Hematopoietic multipotent progenitor cell treated with erythropoietin and hydrocortisone succinate and interleukin-3 and kit ligand, for 6 days (in vitro differentiated cells): ENCODE data around the gene MMP20.

Experiments used
- DNase-seq: peaks from one replicate; pipeline ENCODE4 v3.0.0-alpha.2; 2015

Gene MMP20

DNA sequence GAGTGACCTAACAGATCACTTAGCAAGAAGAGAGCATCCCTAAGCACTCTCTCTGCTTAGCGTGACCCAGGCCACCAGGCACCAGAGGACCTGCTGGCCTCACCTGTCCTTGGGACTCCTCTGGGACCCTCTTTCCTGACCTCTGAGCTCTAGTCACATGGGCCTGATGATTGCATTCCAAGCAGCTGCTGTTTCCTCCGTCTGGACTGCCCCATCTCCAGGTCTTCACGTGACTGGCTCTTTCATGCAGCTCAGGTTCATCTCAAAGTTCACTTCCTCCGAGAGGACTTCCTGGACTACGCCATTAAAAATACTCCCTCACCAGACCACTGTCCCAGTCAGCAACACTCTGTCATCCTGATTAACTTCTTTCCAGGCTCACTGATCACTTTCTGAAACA, 2.9 kb downstream of the MMP20 start:
- no peak for DNase-seq

DNA sequence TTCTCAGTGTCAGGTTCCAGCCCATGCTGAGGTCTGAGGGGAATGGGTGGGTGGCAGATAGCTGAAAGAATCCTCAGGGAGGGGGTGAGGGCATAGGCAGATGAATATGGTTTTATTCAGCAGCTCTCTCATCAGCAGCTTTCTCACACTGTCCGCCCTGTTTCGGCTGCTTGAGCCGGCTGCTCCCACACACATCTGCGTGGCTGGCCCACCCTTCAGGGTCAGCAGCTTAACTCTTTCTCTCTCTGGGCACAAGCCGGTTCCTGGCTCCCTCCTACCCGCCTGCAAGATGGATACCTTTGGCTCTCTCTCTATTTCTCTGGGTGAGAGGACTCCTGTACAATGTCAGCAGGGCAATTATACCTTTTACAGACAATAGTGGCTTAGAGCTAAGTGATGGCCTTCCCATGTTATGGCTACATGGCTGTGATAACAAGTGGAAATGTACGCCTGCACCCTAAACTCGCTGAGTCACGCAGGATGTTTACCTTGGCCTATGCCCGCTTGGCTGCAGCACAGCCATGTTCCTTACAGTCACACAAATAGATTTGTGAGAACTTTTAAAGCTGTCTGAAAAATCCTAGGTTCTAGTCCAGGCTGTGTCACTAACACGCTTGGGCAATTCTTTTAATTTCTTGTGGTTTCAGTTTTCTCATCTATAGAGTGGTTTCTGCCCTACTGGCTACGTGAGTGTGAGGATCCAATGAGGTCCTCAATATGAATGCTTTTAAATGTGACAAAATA, 4.1 kb downstream of the MMP20 start:
- DNase-seq, result no peak

DNA sequence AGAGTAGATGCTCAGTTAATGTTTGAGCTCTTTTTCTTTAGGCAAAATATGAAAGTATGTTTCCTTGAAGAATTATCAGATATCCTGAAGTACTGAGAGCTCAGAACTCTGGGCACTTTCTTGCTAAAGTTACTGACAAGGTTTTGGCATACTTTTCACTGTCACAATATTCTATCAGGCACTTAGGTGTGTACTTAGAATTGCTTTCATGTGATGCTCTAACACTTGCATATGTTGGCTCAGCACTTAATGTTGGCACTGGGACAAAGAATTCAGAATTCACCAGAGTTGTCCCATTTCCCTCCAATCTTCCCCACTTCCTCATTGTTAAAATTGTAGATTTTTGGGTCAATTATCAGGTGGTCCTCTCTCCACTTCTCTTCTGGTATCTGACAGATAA, 5.0 kb downstream of the MMP20 start:
- DNase-seq, result no peak

DNA sequence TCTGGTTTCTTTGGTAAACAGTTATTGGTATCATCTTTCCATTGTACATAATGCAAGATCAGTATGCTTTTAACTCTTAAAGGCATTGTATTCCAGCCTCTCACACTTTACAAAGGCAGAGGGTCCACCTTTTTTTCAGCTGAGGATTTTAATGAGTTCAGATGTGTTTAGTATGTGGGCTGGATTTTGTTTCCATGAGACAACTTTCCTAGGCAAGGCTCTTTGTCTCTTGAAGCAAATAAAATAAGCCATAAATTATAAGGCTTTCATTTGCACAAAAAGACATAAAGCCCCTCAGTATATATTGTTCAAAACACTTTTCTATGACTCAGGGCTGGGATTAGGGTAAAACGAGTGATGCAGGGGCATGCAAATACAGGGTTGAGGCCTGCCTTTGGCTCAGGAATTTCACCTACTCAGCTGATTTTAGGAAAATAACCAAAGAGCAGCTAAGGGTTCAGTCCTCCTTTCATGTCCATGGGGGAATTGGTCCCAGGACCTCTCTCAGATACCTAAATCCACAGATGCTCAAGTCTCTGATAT, 7.6 kb downstream of the MMP20 start:
- no peak for DNase-seq

DNA sequence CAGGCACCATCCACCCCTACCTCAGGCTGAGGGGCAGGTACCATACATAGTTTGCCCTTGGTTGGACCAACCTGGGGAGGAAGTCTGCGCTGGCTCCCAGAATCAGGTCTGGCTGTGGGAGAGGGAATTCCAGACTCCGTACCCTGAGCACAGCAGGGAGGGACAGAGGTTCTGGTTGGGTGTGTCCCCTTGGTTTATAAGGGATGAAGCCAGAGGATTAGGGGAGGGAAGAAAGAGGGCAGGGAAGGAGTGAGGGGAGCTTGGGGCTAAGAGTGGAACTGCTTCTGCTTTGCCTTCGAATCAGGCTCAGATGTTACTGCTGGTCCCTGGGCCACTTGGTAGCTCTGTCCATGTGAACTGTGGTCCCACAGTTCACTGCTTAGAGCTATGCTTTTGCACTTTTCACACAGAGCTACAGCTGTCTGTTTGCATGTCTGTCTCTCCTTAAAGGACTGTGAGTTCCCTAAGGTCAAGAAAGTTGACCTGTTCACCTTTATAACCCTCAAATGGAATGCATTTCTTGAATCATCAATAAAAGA, 9.2 kb downstream of the MMP20 start:
- DNase-seq, result no peak

DNA sequence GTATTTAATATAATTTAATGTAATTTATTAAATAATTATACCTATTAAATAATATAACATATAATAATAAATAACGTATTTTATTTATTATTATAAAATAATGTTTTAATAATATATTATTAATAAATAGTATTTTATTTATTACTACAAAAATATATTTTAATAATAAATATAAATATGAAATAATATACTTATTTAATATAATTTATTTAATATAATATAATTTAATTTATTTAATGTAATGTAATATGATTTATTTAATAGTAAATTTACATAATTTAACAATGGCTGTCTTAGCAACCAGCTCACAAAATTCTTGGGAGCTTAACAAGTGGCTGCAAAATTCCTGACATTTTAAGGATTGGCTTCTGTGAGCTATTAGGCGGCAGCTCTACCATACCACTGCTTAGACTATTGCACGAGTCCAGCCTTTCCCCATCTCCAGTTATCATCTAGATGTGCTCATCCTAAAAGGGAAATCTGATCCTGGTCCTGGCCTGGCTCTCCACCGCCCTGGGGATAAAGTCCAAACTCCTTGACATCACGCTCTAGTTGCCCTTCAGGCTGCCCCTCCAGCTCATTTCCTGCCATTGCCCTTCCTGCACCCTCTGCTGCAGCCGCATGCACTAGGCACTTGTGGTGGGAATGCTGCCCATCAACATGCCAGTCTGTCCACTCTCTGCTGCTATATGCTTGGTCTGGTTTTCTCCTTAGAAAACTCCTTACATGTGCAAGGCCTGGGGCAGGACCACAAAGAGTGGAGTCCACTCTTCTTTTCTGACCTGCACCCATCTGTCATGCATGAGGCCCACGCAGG, 9.8 kb downstream of the MMP20 start:
- DNase-seq, result no peak

DNA sequence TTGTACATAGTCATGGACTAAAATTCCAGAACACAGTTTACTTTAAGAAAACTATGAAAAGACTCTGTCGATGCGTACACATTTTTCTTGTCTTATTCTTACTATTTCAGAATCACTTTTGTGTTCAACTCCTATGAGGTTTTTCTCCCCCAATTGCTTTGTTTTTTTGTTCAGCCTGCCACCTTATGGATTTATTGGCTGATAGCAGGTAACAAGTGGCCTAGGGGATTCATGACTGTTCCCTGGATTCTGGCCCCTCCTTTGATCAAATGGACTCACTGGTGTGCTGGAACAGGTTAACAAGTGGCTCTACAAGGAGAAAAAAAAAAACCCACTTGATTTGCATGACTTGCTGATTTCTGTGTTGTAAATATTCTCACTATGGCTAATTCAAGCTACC, 10.6 kb downstream of the MMP20 start:
- DNase-seq, result no peak

DNA sequence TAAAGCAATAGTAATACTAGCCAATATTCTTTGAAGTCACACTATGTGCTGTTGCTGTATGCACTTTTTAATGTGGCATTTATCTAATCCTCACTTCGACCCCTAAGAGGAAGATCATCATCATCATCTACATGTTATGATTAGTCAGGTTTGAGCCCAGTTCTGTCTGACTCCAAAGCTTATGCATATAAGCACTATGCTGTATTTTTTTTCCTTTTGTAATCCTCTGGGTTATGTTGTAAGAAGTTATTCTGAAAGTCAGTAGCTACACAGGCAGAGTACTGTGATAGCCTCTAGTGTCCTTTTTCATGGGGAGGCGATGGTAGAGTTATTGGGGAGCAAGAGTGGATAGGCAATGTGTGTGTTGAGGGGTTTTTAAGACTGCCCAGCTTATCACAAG, 11.1 kb downstream of the MMP20 start:
- no peak for DNase-seq

DNA sequence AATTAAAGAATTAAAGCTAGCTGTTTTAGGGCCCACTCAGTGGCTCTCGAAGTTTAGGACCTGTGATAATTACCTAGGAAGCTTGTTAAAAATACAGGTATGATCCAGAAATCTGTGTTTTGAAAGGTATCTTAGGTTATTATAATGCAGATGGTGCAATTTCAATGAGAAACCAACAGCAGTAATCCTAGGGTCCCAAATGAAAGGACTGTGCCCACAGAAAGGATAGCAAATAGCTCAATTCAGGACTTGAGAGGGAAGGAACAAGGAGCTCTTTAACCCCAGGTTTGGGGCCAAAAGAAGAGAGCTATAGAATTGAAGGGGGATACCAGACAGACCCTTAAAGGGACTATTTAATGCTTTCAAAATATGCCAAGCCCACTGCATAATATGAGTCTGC, 11.7 kb downstream of the MMP20 start:
- DNase-seq, result no peak

DNA sequence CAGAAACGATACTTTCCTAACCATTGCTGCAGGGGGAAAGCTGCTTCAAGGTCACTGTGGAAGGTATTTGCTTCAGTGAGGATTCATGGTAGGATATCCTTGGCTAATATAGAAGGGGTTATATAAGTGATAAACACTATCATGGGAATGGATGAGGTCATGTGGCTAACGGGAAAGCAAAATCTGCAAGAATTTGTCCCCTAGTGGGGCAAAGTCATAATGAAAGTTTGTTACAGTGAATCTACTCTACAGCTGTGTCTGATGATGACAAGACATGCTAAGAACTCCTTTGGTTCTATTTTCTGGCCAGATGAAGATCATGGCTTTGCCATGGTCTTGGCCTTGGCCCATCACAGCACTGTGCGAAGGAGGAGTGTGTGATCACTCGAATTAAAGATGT, 13.8 kb downstream of the MMP20 start:
- DNase-seq, result no peak

DNA sequence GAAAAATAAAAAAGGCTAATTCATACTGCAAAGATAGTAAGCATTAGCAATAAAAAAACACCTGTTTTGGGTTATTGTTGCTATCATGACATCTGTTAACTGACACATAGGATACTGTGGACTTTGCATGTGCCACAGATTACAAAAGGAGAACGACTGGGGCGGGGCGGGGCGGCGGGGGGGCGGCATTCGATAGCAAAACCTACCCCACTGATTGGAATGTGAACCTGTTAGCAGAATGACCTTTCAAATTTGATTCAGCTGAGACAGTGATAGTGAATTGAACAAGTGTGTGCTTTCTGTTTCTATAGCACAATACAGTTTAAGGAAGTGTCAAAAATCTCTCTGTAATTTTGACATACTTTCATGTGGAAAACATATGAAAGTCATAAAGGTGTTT, 14.9 kb downstream of the MMP20 start:
- DNase-seq, result no peak

DNA sequence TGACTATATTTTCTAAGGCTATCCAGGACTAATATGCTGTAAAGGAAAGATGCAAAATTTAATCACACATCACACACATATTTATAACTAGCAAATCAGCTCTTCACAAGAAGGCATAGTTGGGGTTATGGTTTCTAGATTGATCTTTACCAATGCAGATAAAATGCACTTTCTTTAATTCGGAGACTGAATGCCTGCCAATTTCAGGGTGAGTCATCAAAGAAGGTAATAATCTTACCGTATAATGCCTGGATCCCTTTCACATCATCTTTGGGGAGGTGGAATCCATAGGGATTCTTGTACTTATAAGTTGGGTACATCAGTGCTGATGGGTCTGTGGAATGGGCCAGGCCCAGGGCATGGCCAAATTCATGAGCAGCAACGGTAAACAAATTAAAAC, 16.4 kb downstream of the MMP20 start:
- DNase-seq, result no peak

DNA sequence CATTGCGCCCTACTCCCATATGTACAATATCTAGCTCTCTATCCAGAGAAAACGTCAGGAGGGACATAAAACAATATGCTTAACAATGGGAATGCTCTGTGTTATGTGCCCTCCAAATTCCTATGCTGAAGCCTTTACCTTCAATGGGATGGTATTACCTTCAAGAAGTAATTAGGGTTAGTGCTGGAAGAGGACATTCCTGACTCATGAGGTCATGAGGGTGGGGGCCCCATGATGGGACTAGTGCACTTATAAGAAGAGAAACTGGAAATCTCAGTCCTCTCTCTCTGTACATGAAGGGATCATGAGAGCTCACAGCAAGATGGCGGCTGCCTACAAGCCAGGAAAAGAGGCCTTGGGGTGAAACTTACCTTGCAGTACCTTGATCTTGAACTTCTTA, 20.3 kb downstream of the MMP20 start:
- DNase-seq, result no peak

DNA sequence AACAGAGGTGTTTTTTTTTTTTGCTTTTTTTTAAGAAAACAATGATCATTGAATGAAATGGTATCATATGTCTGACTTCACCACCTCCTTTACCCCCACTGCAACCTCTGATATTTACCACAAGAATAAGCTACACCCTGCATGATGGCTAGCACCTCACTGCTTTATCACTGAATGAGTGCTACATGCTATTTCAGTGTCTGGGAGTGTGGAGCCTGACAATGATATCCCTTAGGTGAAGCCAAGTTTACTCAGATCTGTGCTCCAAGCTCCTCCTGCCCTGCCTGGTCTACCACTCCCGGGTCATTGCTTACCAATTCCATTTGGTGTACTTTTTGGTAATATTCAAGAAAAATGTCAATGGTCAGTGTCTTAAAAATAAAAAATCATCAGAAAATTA, 21.1 kb downstream of the MMP20 start:
- DNase-seq, result no peak

DNA sequence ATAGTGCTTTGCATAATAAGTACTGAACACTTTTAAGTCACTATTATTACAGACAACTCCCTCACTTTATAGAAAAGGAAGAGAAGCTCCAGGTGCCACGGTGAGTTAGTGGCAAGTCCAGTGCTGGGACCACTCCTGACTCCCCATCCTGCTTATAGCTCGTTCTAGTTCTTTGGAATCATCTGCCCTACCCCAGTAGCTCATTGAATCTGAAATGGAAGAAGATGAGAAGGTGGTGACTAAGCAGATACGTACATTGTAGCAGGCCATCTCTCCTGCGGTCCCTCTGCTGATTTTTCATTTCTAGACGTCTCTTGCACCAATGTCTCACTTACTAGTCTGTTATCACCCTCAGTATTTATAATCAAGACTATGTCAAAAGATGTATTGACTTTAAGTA, 21.6 kb downstream of the MMP20 start:
- no peak for DNase-seq

DNA sequence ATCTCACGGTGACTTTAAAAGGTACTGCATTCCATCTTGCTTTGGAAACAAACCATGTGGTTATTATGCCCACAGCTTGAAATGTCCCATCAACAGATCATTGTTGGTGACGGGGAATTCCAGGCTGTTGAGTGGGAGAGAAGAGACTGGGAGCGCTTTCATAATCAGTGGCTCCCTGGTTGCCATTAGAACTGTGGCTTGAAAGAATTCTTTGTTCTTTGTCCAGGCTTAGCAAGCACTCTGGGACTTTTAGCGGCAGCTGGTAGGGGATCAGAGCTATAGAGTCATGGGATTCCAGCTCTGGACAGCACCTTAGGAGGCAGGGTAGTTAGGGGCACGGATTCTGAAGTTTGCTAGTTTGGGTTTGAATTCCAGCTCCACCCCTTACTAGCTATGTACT, 22.0 kb downstream of the MMP20 start:
- DNase-seq, result no peak

DNA sequence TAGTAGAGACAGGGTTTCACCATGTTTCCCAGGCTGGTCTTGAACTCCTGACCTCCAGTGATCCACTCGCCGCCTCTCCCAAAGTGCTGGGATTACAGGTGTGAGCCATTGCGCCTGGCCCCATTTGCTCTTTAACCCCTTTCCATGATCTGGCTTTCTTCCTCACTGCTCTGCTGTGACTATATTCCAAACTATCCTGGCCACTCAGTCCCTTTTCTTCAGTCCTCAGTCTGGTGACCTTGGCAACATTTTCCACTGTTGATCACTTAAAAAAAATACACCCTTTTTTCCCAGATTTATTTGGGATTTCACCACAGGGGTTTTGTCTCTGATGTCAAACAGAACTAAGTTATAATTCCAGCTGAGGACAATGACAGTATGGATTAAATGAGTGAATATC, 24.5 kb downstream of the MMP20 start:
- DNase-seq, result no peak

DNA sequence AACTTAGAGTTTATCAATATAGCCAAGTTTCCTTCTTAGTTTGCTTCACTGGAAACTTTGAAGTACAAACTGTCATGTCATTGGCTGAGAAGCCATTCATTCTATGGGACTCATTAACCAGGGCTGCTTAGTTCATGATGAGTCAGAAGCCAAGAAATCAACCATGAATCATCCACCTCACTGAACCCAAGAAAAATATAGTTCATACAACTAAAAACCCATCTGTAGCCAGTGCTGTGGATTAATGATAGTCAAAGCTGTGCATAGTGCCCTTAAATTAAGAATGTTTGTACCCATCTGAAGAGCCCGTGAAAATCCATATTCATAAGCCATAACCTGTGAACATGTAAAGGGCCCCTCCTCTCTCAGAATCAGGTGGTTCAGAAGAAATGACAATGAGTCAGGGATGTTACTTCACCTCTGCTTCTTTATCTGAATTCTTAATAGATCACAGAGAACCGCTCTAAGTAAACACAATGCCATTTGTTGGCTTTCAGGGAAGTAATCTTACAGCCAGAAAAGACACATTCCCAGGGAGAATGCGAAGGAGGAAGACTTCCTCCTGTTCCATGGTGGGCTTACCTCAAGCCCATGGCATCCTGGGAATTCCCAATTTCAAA, 25.4 kb downstream of the MMP20 start:
- no peak for DNase-seq

DNA sequence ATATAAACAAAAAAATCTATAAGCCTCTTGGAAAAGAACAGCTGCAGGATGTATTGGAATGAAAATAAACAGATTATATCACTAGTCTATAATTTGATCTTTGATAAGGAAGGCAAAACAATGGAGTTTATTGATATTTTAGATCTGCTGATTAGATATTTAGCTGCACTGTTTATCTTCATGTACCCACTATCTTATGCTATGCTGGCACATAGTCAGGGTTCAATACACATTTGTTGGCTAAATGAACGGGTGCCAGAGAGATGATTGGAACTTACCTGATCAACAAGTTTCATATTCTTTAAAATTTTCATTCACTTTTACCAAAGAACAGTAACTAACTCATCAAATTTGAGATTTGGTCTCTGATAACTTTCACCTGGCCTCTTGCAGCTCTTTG, 26.9 kb downstream of the MMP20 start:
- no peak for DNase-seq

DNA sequence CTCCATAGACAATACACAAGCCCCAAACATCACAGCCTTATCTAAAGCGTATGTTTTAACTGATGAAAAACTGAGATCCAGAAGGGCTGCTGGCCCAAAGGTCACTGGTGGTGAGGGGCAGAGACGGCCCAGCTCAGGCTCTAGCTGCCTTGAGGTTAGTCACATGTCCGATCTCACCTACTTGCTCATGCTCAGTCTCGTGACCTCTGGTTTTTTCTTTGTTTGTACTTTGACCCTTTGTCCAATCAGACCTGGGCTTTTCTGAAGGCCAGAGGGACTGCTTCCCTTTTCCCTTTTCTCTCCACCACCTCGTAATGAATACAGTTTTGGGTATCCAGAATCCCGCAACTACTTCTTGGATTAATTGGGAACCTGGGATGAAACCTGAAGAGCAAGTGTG, 28.6 kb downstream of the MMP20 start:
- no peak for DNase-seq

DNA sequence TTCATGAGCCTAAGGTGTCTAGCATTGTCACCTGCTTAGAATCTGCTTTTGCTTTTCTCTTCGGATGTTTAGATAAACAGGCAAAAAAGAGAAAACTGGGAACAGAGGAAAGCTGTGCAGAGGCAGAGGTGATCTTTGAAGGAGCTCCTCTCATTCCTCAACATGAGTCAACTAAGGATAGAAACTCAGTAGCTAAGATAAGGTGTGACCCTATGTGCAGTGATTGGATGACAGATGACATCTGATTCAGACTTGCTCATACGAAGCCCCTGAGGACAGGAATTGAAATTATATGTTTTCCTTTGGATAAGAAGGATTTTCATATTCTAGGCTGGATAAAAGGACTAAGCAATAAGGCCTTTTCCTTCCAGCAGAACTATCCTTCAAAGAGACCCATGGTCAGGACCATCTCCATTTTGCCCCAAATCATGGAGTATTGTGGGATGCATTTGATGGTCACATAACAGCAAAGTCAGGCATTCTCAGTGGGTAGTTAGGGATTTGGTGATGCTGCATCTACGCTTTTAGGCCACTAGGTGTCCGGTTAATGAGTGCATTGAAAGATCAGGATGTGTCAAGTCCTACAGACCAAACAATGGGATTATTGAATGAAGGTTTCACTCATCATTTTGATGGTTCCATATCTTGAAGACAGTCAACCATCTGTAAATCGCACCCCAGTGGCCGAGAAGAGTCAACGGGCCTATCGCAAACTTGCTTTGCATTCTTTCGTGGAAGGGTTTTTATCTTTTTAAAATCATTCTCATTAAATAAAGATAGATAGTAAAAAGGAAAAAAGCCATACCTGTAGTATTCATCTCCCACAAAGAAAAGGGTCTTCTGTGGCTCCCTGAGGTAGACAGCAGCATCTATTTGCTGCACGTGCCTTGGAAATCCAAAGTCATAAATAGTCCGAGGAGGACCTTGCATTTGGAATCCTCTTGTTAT, 32.2 kb downstream of the MMP20 start:
- DNase-seq, result peak; percentile 48

DNA sequence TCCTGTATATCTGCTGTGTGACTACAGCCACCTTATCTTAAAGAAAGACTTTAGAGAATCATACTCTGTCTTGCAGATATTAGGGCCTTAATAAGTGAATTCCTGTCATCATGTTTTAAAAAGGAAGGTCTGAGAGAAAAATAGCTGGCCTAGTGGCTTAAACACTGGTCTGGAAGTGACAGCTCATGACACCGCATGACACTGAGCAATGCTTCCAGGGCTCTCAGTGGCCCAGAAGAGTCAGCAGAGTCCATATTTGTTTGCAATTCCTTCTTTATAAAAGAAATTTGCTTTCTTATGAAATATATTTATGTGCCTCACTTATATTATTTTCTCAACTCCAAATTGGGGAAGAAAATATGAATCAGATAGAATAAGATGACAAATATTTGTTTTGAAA, 33.0 kb downstream of the MMP20 start:
- no peak for DNase-seq
